NCI-H128 (cell line): ENCODE measurements around the gene LMO1.

ENCODE experiments used
- DNase-seq: peaks from one replicate; lab custom pipeline; 2025; ENCODE audit not compliant: unreplicated experiment; lab: John Stamatoyannopoulos, UW

The LMO1 gene

GRCh38 chr11:8229299-8230177, 34.1 kb downstream of the LMO1 start:
- DNase-seq = peak; percentile 69

GRCh38 chr11:8228231-8228630, 35.4 kb downstream of the LMO1 start:
- no peak for DNase-seq

GRCh38 chr11:8227156-8228152, 36.2 kb downstream of the LMO1 start:
- DNase-seq = no peak

GRCh38 chr11:8225589-8226036, 38.1 kb downstream of the LMO1 start:
- peak; percentile 55 for DNase-seq

GRCh38 chr11:8224711-8225110, 39.0 kb downstream of the LMO1 start:
- no peak for DNase-seq

- no peak for DNase-seq
These were observed 39.5 kb downstream of the LMO1 start for GRCh38 chr11:8224161-8224591.

GRCh38 chr11:8223513-8223900, 40.2 kb downstream of the LMO1 start:
- DNase-seq = no peak

- no peak for DNase-seq
These were observed 40.7 kb downstream of the LMO1 start for GRCh38 chr11:8222820-8223512.

- DNase-seq = no peak
These were observed 41.7 kb downstream of the LMO1 start for GRCh38 chr11:8221917-8222495.

- no peak for DNase-seq
These were observed 42.5 kb downstream of the LMO1 start for GRCh38 chr11:8221046-8221723.

- no peak for DNase-seq
These were observed 43.2 kb downstream of the LMO1 start for GRCh38 chr11:8220261-8221045.

GRCh38 chr11:8219257-8220021, 44.2 kb downstream of the LMO1 start:
- DNase-seq = no peak

GRCh38 chr11:8218840-8219239, 44.8 kb downstream of the LMO1 start:
- no peak for DNase-seq

- DNase-seq = no peak
These were observed 45.3 kb downstream of the LMO1 start for GRCh38 chr11:8218409-8218808.

GRCh38 chr11:8217926-8218325, 45.8 kb downstream of the LMO1 start:
- DNase-seq = no peak

GRCh38 chr11:8217136-8217535, 46.5 kb downstream of the LMO1 start:
- DNase-seq = no peak

- no peak for DNase-seq
These were observed 50.3 kb downstream of the LMO1 start for GRCh38 chr11:8213376-8213775.

GRCh38 chr11:8209208-8209807, 54.4 kb downstream of the LMO1 start:
- DNase-seq = no peak
